Lower lobe of right lung (tissue), 2 donors: ENCODE results near the gene CXXC4. TPM values are rescaled to one million over a fixed set of nuclear protein-coding genes. Genes with fewer than 3 reads are reported as not detected.

ENCODE experiments used
- ATAC-seq, 2 donors: fragments of 200-7000 bp; cut with Tn5 transposase; one replicate each; pipeline ENCODE4 v1.9.1; 2020 to 2022; ENCODE audit warnings: mild to moderate bottlenecking in 2 of 2, moderate library complexity in 2 of 2
- DNase-seq: peaks from one replicate; pipeline ENCODE4 v3.0.0-alpha.2; 2020
- H3K27ac ChIP-seq: fragments of 200-600 bp; one replicate; pipeline ENCODE4 v1.8.0; 2022
- H3K27me3 ChIP-seq: fragments of 200-600 bp; one replicate; pipeline ENCODE4 v1.8.0; 2022; ENCODE audit warnings: low read depth
- H3K36me3 ChIP-seq: fragments of 200-600 bp; one replicate; pipeline ENCODE4 v1.8.0; 2022; ENCODE audit warnings: mild to moderate bottlenecking
- H3K4me1 ChIP-seq: fragments of 200-600 bp; one replicate; pipeline ENCODE4 v1.8.0; 2022
- H3K4me3 ChIP-seq: fragments of 200-600 bp; one replicate; pipeline ENCODE4 v1.8.0; 2022; ENCODE audit warnings: mild to moderate bottlenecking
- H3K9me3 ChIP-seq: fragments of 200-600 bp; one replicate; pipeline ENCODE4 v1.8.0; 2022
- CTCF ChIP-seq: fragments of 200-600 bp; IDR thresholded peaks from one replicate; pipeline ENCODE4 v1.8.0; 2022; ENCODE audit warnings: antibody characterized with exemption, mild to moderate bottlenecking
- intact Hi-C: fragments of 100-400 bp; cut with DNase I; formaldehyde crosslinking; loops from one replicate; pipeline ENCODE4 v1.11.0; 2022
- total RNA-seq: library from RNA; stranded (reverse); fragmentation: NEBNext Ultra II Directional; extraction: Animal tissue kit (Norgen Biotek cat#: 25700); gene quantifications from one replicate; pipeline ENCODE4 v1.2.1, GENCODE V29; 2021
- donor health status: DM: no; HTN: yes; CAD: no; lungs with severe emphysema.

The CXXC4 gene
- total RNA-seq, 1 donor from 2014 or later, result 1.9 TPM

GRCh38 chr4:104457308-104457981, 37.2 kb downstream of the CXXC4 start:
- intact Hi-C loops, result no loop called here
- no peak for TF ChIP-seq CTCF
- ATAC-seq, result no peak

DNA sequence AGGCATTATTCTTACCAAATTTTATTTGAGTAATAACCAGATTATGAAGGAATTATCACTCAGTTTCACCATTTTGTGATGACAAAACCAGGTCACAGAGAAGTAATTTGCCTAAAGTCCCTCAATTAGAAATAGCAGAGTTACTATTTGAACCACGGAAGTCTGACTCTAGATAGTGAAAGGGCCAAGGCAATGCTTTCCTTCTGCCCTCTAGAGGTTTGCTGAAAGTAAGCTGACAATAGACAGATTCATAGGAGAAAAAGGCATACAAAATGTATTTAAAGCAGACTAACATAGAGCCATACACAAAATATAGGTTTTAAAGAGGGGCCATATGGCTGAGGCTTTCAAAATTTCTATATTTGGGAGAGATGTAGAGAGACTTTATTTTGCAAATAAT, 43.1 kb downstream of the CXXC4 start:
- Histone ChIP-seq H3K4me3 (no peak overlapping the region), H3K9me3 (no peaks in the 10 kb centered on the region), H3K27me3 (no peaks in the 10 kb centered on the region), H3K4me1 (no peaks in the 10 kb centered on the region), H3K27ac (no peak overlapping the region), H3K36me3 (no peaks in the 10 kb centered on the region)
- ATAC-seq (no peak), DNase-seq (no peak)
- intact Hi-C loops, result no loop called here
- no peak for TF ChIP-seq CTCF

More at GRCh38 chr4:104457308-104457981, 37.2 kb downstream of the CXXC4 start:
- no peaks in the 10 kb centered on the region for H3K9me3 ChIP-seq
- no peaks in the 10 kb centered on the region for H3K27me3 ChIP-seq
- no peak overlapping the region for H3K4me3 ChIP-seq
- no peak overlapping the region for H3K27ac ChIP-seq
- no peak for DNase-seq
- H3K36me3 ChIP-seq, result no peaks in the 10 kb centered on the region
- no peaks in the 10 kb centered on the region for H3K4me1 ChIP-seq

- no peaks in the 10 kb centered on the region for H3K4me1 ChIP-seq
- no peak for TF ChIP-seq CTCF
- no peaks in the 10 kb centered on the region for H3K27me3 ChIP-seq
- intact Hi-C loops, result no loop called here
- DNase-seq (no peak), ATAC-seq (no peak)
- H3K9me3 ChIP-seq, result no peaks in the 10 kb centered on the region
- no peak overlapping the region for H3K27ac ChIP-seq
- H3K36me3 ChIP-seq, result no peaks in the 10 kb centered on the region
- no peak overlapping the region for H3K4me3 ChIP-seq
Measured at GRCh38 chr4:104449537-104449936, 45.2 kb downstream of the CXXC4 start.

DNA sequence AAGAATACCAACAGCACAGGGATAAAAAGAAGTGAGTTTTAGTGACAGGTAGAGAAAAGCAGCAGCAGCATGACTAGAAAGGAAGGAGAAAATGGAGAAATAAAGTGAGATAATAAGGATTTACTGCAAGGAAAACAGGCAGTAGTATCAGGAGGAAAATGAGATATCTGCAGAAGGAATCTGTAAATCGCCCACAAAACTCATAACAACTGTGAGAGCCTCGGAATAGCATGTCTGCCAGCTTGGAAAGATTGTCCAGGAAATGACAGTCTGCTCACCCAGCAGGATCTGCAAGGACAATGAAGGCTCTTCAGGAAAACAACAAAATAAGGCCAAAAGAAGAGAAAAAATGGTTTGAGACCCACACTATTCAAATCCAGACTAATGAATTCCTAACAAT, 47.4 kb downstream of the CXXC4 start:
- ATAC-seq (no peak), DNase-seq (no peak)
- no peaks in the 10 kb centered on the region for H3K27me3 ChIP-seq
- no peaks in the 10 kb centered on the region for H3K36me3 ChIP-seq
- H3K4me1 ChIP-seq, result no peaks in the 10 kb centered on the region
- intact Hi-C loops, result no loop called here
- no peak for TF ChIP-seq CTCF
- H3K27ac ChIP-seq, result no peak overlapping the region
- H3K9me3 ChIP-seq, result no peaks in the 10 kb centered on the region
- H3K4me3 ChIP-seq, result no peak overlapping the region

DNA sequence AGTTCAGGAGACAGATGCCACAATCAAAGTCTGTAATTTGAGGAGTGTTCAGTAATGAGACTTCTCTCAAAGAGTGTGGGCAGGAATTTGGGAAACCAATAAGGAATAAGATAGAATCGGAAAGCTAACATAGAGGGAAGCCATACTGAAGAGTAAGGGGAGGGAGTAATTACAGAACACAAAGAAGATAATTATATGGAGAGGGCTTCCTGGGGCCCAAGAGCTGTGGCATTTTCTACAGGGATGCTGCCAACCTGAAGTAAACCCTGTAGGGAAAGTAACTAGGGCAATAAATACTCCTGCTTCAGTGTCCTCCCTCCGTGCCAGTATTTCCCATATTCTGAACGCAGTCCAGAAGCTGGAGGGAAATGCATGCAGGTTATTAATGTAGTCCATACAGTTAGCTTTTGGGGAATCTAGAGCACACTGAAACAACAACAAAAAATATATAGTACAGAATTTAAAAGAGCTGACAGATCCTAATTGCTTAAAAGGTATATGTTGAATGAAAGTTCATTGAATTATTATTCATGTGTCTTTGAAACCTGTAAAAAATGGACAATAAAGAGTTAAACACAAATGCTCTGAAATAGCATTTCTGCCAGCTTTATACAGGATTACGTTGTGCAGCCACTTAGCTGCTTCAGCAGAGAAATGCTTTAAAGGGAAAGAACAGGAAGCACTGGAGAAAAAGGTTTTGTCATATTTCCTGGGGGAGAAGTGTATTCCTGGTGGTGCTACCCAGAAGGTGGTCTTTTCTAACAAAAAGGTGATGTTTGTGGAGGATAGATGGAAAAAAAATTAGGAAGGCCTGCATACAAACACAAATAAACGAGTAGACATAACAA, 48.0 kb downstream of the CXXC4 start:
- DNase-seq (no peak), ATAC-seq (no peak)
- Histone ChIP-seq H3K4me3 (no peak overlapping the region), H3K36me3 (no peaks in the 10 kb centered on the region), H3K9me3 (no peaks in the 10 kb centered on the region), H3K4me1 (no peaks in the 10 kb centered on the region), H3K27ac (no peak overlapping the region), H3K27me3 (no peaks in the 10 kb centered on the region)
- TF ChIP-seq CTCF, result no peak
- intact Hi-C loops, result no loop called here
